SW480 (cell line): ENCODE data around the gene POMGNT2.
A peak's percentile ranks its signal among the peaks of the same experiment; 100 is the strongest.

ENCODE experiments used
- DNase-seq: peaks from one replicate; pipeline ENCODE4 v3.0.0-alpha.2; 2016; ENCODE audit warnings: low spot score

POMGNT2 gene

GRCh38 chr3:43105596-43106292, at the start of gene POMGNT2:
Gene POMGNT2, minus strand, starts transcription at chr3:43106079. Its CDS starts 24,648 bp downstream, at chr3:43081431.
- peak; percentile 84 for DNase-seq

GRCh38 chr3:43154980-43155379, 49.1 kb upstream of the POMGNT2 start:
- DNase-seq, result no peak

- DNase-seq, result no peak
These were observed 47.6 kb upstream of the POMGNT2 start for GRCh38 chr3:43153216-43154083.

GRCh38 chr3:43152649-43153048, 46.8 kb upstream of the POMGNT2 start:
- no peak for DNase-seq

- DNase-seq, result peak; percentile 11
These were observed 42.2 kb upstream of the POMGNT2 start for GRCh38 chr3:43148033-43148432.

GRCh38 chr3:43146599-43146998, 40.7 kb upstream of the POMGNT2 start:
- DNase-seq, result no peak

GRCh38 chr3:43144761-43145490, 39.0 kb upstream of the POMGNT2 start:
- no peak for DNase-seq

GRCh38 chr3:43142472-43142871, 36.6 kb upstream of the POMGNT2 start:
- DNase-seq, result no peak

- no peak for DNase-seq
These were observed 32.8 kb upstream of the POMGNT2 start for GRCh38 chr3:43138488-43139231.

- DNase-seq, result no peak
These were observed 27.2 kb upstream of the POMGNT2 start for GRCh38 chr3:43132870-43133636.

- DNase-seq, result no peak
These were observed 26.3 kb upstream of the POMGNT2 start for GRCh38 chr3:43132193-43132592.

- no peak for DNase-seq
These were observed 22.6 kb upstream of the POMGNT2 start for GRCh38 chr3:43128464-43128863.

GRCh38 chr3:43126536-43126935, 20.7 kb upstream of the POMGNT2 start:
- DNase-seq, result no peak

- DNase-seq, result no peak
These were observed 18.0 kb upstream of the POMGNT2 start for GRCh38 chr3:43123895-43124294.

GRCh38 chr3:43120937-43121336, 15.1 kb upstream of the POMGNT2 start:
- no peak for DNase-seq

- DNase-seq, result no peak
These were observed 11.4 kb upstream of the POMGNT2 start for GRCh38 chr3:43117257-43117656.

- no peak for DNase-seq
These were observed 7.8 kb upstream of the POMGNT2 start for GRCh38 chr3:43113671-43114070.

GRCh38 chr3:43106293-43106628, 382 bp upstream of the POMGNT2 start:
- peak; percentile 24 for DNase-seq

GRCh38 chr3:43104660-43105595, 951 bp downstream of the POMGNT2 start:
- DNase-seq, result peak; percentile 8

GRCh38 chr3:43104039-43104438, 1.8 kb downstream of the POMGNT2 start:
- no peak for DNase-seq
